HG03432 (cell line): Measurements from ENCODE around the gene TEDC1.

ENCODE experiments used
- ATAC-seq: cut with Tn5 transposase; IDR thresholded peaks from one replicate; pipeline ENCODE4 v1.9.1; 2021; ENCODE audit warnings: mild to moderate bottlenecking, moderate library complexity; ENCODE audit not compliant: unreplicated experiment

The TEDC1 gene

DNA sequence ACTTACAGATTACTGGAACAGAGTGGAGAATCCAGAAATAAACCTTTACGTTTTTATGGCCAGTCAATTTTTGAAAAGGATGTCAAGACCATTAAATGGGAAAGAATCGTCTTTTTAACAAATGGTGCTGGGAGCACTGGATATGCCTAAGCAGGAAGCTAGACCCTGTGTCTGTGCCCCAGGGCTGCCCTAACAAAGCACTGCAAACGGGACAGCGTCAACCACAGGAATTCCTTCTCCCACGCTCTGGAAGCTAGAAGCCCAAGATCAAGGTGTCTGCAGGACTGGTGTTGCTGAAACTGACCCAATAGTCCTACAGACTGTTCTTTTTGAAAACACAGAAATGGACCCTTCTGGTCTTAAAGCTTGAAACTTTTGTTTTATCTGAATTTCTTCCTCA lies 26.1 kb downstream of the TEDC1 start:
- no peak for ATAC-seq

DNA sequence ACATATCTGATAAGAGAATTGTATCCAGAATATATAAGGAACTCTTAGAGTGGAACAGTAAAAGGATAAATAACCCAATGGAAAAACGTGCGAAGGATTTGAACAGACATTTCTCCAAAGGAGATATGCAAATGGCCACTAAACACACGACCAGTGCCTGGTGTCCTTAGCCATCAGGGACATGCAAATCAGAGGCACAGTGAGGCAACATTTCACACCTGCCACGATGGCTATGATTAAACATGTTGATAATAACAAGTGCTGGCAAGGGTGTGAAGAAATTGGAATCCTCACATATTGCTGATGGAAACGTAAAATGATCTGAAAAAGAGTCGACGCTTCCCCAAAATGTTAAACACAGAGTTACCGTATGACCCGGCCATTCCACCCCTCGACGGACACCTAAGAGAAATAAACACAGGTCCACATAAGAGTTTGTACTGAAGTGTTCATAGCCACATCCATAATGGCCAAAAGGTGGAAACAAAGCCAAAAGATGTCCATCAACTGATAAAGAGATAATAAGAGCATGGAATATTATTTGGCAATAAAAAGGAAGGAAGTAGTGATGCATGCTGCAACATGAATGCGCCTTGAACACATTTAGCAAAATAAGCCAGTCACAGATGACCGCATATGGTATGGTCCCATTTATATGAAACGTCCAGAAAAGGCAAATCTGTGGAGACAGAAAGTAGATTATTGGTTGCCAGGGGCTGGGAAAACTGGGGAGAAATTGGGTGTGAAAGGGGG lies 29.1 kb downstream of the TEDC1 start:
- ATAC-seq: no peak

DNA sequence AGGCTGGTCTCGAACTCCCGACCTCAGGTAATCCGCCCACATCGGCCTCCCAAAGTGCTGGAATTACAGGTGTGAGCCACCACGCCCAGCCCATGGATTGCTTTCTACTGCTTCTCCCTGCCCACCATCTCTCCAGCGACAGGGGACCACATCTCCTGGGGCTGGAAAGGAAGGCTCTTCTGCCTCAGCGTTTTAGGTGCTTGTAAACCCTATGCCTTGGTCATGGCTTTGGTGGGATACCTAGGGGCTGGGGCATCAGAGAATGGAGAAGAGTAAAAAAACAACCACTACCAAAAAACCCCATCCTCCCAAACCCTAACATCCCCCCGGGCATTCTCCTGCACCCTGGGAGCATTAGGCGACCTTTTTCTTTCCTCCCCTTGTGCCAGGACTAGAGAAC lies 34.3 kb downstream of the TEDC1 start:
- no peak for ATAC-seq

- ATAC-seq: no peak
Measured at GRCh38 chr14:105525861-105526775, 35.1 kb downstream of the TEDC1 start, which contains the start of gene TMEM121. Gene TMEM121 (plus strand): TSS chr14:105526583. CDS start chr14:105528835, 2,252 bp downstream.

- no peak for ATAC-seq
Measured at GRCh38 chr14:105526776-105527380, 35.8 kb downstream of the TEDC1 start.

GRCh38 chr14:105527381-105527825 lies 36.4 kb downstream of the TEDC1 start:
- no peak for ATAC-seq

GRCh38 chr14:105527826-105528585 lies 37.0 kb downstream of the TEDC1 start:
- no peak for ATAC-seq

DNA sequence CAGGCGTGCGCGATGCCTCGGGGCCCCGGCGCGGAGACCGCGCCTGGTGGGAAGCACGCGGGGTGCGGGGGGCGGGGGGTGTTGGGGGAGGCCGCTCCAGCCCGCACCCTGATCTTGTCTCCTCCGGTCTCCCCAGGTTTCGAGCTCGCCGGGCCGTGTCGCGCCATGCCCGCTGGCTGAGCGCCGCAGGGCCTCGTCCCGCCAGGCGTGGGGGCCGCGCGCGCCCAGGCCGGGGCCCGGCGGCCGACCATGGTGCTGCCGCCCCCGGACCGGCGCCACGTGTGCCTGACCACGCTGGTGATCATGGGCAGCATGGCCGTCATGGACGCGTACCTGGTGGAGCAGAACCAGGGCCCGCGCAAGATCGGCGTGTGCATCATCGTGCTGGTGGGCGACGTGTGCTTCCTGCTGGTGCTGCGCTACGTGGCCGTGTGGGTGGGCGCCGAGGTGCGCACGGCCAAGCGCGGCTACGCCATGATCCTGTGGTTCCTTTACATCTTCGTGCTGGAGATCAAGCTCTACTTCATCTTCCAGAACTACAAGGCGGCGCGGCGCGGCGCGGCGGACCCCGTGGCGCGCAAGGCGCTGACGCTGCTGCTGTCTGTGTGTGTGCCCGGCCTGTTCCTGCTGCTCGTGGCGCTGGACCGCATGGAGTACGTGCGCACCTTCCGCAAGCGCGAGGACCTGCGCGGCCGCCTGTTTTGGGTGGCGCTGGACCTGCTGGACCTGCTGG lies 37.7 kb downstream of the TEDC1 start:
- no peak for ATAC-seq

DNA sequence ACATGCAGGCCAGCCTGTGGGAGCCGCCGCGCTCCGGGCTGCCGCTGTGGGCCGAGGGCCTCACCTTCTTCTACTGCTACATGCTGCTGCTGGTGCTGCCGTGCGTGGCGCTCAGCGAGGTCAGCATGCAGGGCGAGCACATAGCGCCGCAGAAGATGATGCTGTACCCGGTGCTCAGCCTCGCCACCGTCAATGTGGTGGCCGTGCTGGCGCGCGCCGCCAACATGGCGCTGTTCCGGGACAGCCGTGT lies 38.2 kb downstream of the TEDC1 start:
- ATAC-seq: no peak

- no peak for ATAC-seq
Measured at GRCh38 chr14:105529569-105530284, 38.7 kb downstream of the TEDC1 start.

GRCh38 chr14:105530285-105531087 lies 39.4 kb downstream of the TEDC1 start:
- ATAC-seq: no peak

DNA sequence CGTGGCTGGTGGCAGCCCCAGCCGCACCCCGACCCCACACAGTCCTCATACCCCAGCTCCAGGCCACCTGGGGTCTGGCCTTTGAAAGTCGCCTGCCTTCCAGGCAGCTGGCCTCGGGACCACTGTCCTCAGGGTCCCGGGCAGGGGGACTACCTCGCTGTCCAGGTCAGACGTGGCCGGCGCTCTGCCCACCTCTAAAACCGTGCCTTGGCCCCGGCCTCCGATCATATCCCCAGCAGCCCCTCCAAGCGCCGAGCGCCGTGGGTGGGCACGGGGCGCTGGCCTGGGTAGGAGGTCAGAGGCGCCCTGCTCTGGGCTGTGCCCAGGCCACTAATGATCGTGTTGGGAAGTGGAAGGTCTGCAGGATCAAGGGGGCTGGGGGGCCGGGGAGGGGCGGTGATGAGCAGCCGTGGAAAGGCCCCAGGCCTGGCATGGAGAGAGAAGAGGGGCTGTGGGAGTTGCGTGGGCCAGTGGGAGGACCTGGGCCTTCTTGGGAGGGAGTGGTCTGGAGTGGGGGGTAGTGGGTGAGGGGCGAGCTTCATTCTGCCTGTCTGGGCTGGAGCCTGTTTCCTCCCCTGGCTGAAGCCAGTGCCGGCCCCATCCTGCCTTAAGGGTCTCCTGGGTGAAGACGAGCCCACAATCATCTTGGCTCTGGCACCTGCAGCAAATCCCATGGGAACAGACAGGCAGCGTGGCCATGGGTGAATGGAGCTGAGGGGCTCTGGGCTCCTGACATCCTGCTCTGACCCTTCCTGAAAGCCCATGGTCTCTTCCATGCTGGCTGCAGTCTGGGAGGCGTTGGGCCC lies 40.2 kb downstream of the TEDC1 start:
- ATAC-seq: no peak

DNA sequence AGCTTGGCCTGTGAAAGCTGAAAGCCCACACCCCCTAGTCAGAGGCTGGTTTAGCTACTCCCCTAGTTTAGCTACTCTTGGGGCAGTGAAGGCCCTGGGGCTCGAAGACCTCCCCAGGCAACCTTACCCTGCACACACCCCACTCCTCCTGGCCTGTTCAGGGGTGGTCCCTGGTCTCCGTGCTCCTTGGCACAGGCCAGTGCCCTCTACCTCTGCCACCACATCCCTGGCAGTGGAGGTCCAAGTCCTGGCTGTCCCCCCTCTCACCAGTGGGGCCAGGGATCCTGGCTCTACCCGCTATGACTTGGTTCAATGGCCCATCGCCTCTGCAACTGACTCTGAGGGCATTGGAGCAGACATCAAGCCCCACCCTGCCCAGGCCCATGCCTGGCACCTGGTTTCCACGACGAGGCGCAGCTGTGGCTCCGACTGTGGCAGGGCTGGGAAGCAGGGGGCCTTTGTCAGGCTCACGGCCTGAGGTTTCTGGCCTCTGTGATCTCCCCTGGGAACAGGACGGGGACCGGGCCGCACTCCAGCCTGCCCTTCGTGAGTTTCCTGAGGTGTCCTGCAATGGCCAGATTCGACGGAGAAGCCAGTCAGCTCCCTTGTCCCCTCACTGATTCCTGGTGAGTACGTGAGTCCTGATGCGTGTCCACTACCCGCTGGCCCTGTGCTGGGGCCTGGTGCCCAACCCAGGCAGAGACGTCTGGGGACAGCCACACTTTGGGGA lies 41.0 kb downstream of the TEDC1 start:
- no peak for ATAC-seq

GRCh38 chr14:105532735-105533141 lies 41.7 kb downstream of the TEDC1 start:
- no peak for ATAC-seq

GRCh38 chr14:105533391-105533790 lies 42.3 kb downstream of the TEDC1 start:
- no peak for ATAC-seq

DNA sequence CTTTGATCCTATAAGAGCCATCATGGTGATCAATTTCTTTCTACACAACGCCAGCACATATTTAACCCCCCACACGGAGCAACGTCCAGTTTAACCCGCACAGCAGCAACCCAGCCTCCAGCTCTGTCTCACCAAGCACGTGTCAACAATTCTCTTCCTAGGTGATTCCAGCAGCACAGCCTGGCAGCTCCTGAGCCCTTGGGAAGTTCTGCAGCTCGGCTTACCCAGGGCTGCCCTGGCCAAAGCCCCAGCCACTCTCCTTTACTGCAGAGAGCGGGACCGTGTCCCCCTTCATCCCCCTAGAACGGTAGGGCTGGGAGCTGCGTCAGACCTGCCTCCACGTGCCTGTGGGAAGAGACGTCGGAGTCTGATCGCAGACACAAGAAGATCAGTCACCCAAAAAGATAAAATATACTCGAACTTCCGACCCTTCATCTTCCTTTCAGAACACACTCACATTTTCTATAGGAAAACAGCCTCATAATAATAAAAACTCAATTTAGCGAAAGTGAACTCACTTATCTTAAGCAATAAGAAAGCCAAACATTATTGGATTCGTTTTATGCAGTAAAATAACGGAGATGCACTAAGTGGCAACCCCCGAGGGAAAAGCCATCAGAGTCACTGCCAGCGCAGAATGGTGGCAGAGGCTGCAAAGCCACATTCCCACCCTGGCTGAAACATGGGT lies 42.9 kb downstream of the TEDC1 start:
- ATAC-seq: no peak

DNA sequence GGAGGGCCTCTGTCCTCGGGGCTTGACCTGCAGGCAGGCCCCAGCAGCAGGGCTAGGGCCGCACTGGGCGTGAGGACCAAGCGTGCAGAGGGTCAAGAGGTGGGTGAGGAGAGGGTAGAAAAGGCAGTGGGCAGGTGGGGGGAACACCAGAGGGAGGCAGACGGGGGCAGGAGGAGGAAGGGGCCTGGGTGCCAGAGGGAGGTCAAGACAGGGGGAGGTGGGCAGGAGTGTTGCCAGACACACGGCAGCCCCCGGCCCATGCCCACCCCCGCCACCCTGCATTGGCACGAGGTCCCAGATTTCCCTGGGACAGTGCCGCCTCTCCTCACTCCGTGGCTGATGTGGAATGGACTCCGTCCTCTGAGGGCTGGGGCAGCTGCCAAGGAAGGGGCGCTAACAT lies 43.5 kb downstream of the TEDC1 start:
- ATAC-seq: no peak
